SU-DHL-6 (cell line): ENCODE measurements around the gene CYTH1.

Experiments used
- EZH2phosphoT487 ChIP-seq: fragments of 200-600 bp; sonication (generic), shearing (Covaris generic); conservative IDR thresholded peaks from 2 replicates; pipeline ENCODE4 v1.6.1; 2018; ENCODE audit warnings: mild to moderate bottlenecking, antibody characterized with exemption, low read length, moderate library complexity, mixed read lengths
- TF ChIP-seq, protein P1 (sequence below): fragments of 200-600 bp; sonication (generic); IDR thresholded peaks from one replicate; pipeline ENCODE4 v1.5.1; 2017; ENCODE audit warnings: antibody characterized with exemption, mild to moderate bottlenecking, low read length, moderate library complexity; ENCODE audit not compliant: insufficient read depth, poor library complexity, severe bottlenecking

DNA sequence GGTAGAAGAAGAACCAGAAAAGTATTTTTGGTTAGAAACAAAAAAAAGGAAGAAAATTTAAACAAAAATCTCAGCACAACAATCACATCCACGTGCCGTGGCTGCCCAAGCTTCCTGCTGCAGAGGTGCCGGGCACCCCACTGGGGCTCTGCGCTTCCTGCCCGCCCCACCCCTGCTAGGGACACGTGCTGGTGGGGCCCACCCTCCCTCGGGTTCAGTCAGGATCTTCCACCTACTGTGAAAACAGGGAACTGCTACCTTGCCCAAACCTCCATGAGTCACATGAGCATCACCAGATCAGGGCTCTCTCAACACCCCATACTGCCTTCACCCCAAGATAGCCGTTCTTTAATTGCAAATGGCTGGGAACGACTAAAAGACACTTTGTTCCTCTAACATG lies 24.4 kb upstream of the CYTH1 start:
- TF ChIP-seq, protein P1, sequence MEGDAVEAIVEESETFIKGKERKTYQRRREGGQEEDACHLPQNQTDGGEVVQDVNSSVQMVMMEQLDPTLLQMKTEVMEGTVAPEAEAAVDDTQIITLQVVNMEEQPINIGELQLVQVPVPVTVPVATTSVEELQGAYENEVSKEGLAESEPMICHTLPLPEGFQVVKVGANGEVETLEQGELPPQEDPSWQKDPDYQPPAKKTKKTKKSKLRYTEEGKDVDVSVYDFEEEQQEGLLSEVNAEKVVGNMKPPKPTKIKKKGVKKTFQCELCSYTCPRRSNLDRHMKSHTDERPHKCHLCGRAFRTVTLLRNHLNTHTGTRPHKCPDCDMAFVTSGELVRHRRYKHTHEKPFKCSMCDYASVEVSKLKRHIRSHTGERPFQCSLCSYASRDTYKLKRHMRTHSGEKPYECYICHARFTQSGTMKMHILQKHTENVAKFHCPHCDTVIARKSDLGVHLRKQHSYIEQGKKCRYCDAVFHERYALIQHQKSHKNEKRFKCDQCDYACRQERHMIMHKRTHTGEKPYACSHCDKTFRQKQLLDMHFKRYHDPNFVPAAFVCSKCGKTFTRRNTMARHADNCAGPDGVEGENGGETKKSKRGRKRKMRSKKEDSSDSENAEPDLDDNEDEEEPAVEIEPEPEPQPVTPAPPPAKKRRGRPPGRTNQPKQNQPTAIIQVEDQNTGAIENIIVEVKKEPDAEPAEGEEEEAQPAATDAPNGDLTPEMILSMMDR, result no peak
- no peak for TF ChIP-seq EZH2phosphoT487
